Measurements from ENCODE around the gene PDGFA.

Gene PDGFA

GRCh38 chr7:474605-475424, 44.8 kb downstream of the PDGFA start:
- DNase-seq (ENCODE audit: low read depth, low spot score) = no peak

GRCh38 chr7:473870-474604, 45.6 kb downstream of the PDGFA start:
- DNase-seq (ENCODE audit: low read depth, low spot score) = no peak

GRCh38 chr7:473211-473734, 46.4 kb downstream of the PDGFA start:
- DNase-seq (ENCODE audit: low read depth, low spot score) = no peak

GRCh38 chr7:472640-472957, 47.0 kb downstream of the PDGFA start:
- no peak for DNase-seq (ENCODE audit: low read depth, low spot score)

GRCh38 chr7:471866-472639, 47.6 kb downstream of the PDGFA start:
- no peak for DNase-seq (ENCODE audit: low read depth, low spot score)

- no peak for DNase-seq (ENCODE audit: low read depth, low spot score)
Measured at GRCh38 chr7:471191-471865, 48.3 kb downstream of the PDGFA start.

- no peak for DNase-seq (ENCODE audit: low read depth, low spot score)
Measured at GRCh38 chr7:469563-469961, 50.1 kb downstream of the PDGFA start.

- DNase-seq (ENCODE audit: low read depth, low spot score) = no peak
Measured at GRCh38 chr7:468681-469562, 50.7 kb downstream of the PDGFA start.

- no peak for DNase-seq (ENCODE audit: low read depth, low spot score)
Measured at GRCh38 chr7:467856-468545, 51.6 kb downstream of the PDGFA start.

GRCh38 chr7:467393-467828, 52.2 kb downstream of the PDGFA start:
- no peak for DNase-seq (ENCODE audit: low read depth, low spot score)

- DNase-seq (ENCODE audit: low read depth, low spot score) = no peak
Measured at GRCh38 chr7:466465-467191, 53.0 kb downstream of the PDGFA start.

GRCh38 chr7:465710-466400, 53.8 kb downstream of the PDGFA start:
- DNase-seq (ENCODE audit: low read depth, low spot score) = no peak

- DNase-seq (ENCODE audit: low read depth, low spot score) = no peak
Measured at GRCh38 chr7:464454-465401, 54.9 kb downstream of the PDGFA start.

- DNase-seq (ENCODE audit: low read depth, low spot score) = no peak
Measured at GRCh38 chr7:463817-464453, 55.7 kb downstream of the PDGFA start.

GRCh38 chr7:463362-463781, 56.3 kb downstream of the PDGFA start:
- no peak for DNase-seq (ENCODE audit: low read depth, low spot score)

GRCh38 chr7:462173-463103, 57.2 kb downstream of the PDGFA start:
- no peak for DNase-seq (ENCODE audit: low read depth, low spot score)

All from activated CD4-positive, CD25-positive, alpha-beta regulatory T cell treated with anti-CD3 and anti-CD28 coated beads, Interleukin-2, amount 50 U/mL, for 16 hours (primary cell).